ENCODE data around the gene DDAH1. TPM values are rescaled to one million over a fixed set of nuclear protein-coding genes. Genes with fewer than 3 reads are reported as not detected.

Gene DDAH1
- total RNA-seq, 1 experiment from 2014 or later, result 36.3 TPM

DNA sequence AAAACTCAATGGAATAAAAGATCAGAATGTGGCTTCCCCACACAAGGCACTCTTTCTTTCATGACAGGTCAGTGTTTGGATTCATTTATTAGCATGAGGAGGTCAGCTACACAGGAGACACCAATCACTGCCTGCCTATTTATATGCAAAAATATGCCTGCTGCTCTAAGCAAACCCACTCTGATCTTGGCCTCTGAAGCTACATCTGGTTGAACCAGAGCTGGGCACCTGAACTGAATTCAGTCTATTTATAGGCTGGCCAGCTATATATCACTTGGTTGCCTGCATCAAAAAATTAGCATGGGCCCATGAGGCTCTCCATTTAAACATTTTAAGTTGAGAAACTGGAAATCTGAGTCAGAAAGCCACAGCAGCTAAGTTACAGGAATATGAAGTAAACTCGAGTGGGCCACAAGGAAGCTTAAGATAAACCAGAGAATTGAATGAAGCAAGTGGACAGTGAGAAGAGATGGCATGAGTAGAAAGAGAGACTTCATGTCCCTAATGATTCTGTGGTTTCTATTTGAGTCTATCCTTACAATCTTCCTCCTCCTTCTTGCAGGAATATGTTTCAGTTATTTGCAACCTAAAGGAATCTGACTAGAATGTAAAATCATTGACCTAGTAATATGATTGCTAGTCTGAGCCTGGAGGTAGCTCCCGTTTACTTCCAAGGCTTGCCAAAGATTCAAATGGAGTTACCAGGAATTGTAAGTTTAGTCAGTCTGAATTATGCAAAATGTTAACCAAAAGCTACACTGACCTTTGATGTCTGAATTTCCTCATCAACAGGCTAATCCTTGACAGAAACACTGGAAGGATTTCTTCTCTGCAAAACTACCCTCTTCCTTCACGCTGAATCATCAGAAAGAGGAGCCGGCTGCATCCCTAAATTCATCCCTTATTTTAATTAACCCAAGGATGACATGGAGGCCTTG lies 17.7 kb downstream of the DDAH1 start:
- Mint-ChIP-seq H3K27me3 (ENCODE audit: low read depth) (no peaks in the 10 kb centered on the region), H3K36me3 (ENCODE audit: insufficient read depth in 1 of 3, low read depth in 3 of 3) (peaks cover 0 to 11% (median 0%) of the 10 kb centered on the region in 3 experiments; a peak in 4 of 7 replicates), H3K27ac (no peak overlapping the region), H3K4me1 (peaks cover 22% of the 10 kb centered on the region in 2 experiments), H3K4me3 (no peak overlapping the region), H3K9me3 (peaks cover 3 to 6% of the 10 kb centered on the region in 2 experiments; a peak in 3 of 5 replicates)
- Histone ChIP-seq H4K5ac (ENCODE audit: insufficient read length, low read depth, low read length) (no peak overlapping the region), H3K56ac (ENCODE audit: insufficient read length, low read depth, low read length) (no peak overlapping the region), H4K8ac (replicated peaks; ENCODE audit: insufficient read length, low read depth, low read length) (no peak overlapping the region), H2BK5ac (ENCODE audit: insufficient read length, low read length) (no peak overlapping the region), H4K20me1 (ENCODE audit: control insufficient read depth, insufficient read depth, insufficient read length) (no peaks in the 10 kb centered on the region), H3K18ac (ENCODE audit: insufficient read length, low read depth, low read length) (no peak overlapping the region), H3K23me2 (ENCODE audit: insufficient read length, low read depth, low read length, poor library complexity, severe bottlenecking) (no peaks in the 10 kb centered on the region), H2AK5ac (ENCODE audit: insufficient read length, low read length) (no peak overlapping the region), H3T11ph (ENCODE audit: low read length) (no peak overlapping the region), H2BK120ac (ENCODE audit: low read depth, low read length, poor library complexity, severe bottlenecking) (no peak overlapping the region), H3K27me3 (ENCODE audit: insufficient read depth, low read length) (no peaks in the 10 kb centered on the region), H3K9me3 (ENCODE audit: control insufficient read depth, low read depth, low read length) (no peaks in the 10 kb centered on the region), H3K14ac (ENCODE audit: insufficient read depth, low read length) (no peak overlapping the region), H3K9ac (ENCODE audit: extremely low read depth, insufficient read length, low read length) (no peak overlapping the region), H3K4me1 (ENCODE audit: insufficient read depth, low read length) (peaks cover 13% of the 10 kb centered on the region; the same call in 1 of the 2 replicates), H3K23ac (ENCODE audit: insufficient read length, low read depth, low read length) (no peak overlapping the region), H3K4ac (ENCODE audit: low read depth, low read length) (no peak overlapping the region), H3K27ac (ENCODE audit: insufficient read length, low read depth, low read length) (no peak overlapping the region), H2BK15ac (ENCODE audit: low read depth, low read length) (no peak overlapping the region), H4K91ac (ENCODE audit: insufficient read length, low read depth, low read length) (no peak overlapping the region), H2AFZ (ENCODE audit: low read length) (no peak overlapping the region), H3K79me2 (ENCODE audit: insufficient read depth, low read length) (no peaks in the 10 kb centered on the region), H2BK20ac (ENCODE audit: low read depth, low read length, poor library complexity, severe bottlenecking) (no peak overlapping the region), H3K79me1 (ENCODE audit: insufficient read depth, low read depth, low read length, poor library complexity, severe bottlenecking) (no peaks in the 10 kb centered on the region), H3K4me2 (ENCODE audit: insufficient read depth, insufficient read length, low read length) (peak overlapping the region; percentile 8), H2BK12ac (ENCODE audit: insufficient read length, low read depth, low read length) (no peak overlapping the region)
- TF ChIP-seq, protein P1, sequence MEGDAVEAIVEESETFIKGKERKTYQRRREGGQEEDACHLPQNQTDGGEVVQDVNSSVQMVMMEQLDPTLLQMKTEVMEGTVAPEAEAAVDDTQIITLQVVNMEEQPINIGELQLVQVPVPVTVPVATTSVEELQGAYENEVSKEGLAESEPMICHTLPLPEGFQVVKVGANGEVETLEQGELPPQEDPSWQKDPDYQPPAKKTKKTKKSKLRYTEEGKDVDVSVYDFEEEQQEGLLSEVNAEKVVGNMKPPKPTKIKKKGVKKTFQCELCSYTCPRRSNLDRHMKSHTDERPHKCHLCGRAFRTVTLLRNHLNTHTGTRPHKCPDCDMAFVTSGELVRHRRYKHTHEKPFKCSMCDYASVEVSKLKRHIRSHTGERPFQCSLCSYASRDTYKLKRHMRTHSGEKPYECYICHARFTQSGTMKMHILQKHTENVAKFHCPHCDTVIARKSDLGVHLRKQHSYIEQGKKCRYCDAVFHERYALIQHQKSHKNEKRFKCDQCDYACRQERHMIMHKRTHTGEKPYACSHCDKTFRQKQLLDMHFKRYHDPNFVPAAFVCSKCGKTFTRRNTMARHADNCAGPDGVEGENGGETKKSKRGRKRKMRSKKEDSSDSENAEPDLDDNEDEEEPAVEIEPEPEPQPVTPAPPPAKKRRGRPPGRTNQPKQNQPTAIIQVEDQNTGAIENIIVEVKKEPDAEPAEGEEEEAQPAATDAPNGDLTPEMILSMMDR (conservative IDR thresholded peaks at IDR 0.05), result no peak
- DNase-seq, result no peak
- no CpG with 5 or more reads among the region's 4 CpGs for WGBS (ENCODE audit: extremely low coverage, insufficient read length, low lambda C conversion rate)

Measured in H9 (cell line).